DMS153 (cell line): ENCODE results near the gene HPCAL4.

Experiments used
- DNase-seq: peaks from one replicate; lab custom pipeline; 2025; lab: John Stamatoyannopoulos, UW

The HPCAL4 gene

DNA sequence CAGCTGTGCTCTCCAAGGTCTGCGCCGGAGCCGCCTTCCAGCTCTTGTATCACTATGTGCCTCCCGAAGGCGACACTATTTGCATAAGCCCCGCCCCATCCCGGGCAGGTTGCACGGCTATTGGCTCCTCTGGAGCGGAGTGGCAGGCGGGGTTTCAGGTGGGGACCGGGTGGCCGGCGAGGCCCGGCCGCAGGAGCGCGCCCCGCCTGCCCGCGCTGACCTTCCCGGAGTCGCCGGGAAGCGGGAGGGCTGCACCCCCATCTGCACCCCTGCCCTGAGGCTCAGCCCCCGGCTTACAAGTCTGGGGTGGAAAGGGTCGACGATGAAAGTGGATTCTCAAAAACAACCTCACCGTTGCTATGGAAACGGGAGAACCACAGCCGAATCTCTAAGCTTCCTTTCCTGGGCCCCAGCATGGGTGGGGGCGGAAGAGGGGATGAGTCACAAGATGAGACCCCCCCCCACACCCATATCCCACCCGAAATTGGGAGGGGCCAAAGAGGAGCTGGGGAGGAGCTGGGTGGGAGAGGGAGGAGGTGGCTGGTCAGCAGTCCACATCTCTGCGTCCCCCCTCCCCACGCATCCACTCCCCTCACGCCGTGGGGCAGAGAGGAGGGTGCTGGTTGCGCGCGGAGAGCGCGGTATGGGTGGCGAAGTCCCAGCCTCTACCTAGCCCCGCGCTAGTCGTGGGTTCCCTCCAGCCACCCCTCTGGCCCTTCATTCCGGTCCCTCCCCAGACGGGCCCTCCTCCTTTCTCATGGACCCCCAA, at the start of gene HPCAL4:
Gene HPCAL4 (minus strand): TSS at position 51 of the 769 bp plus-strand sequence. CDS start 6,830 bp downstream, outside the sequence.
- peak; percentile 98 for DNase-seq

GRCh38 chr1:39738622-39739366, 47.6 kb upstream of the HPCAL4 start, which contains the start of gene PPIE:
TSS of gene PPIE (plus strand) at chr1:39738882. CDS start at chr1:39738901, 19 bp downstream.
- peak; percentile 94 for DNase-seq

DNA sequence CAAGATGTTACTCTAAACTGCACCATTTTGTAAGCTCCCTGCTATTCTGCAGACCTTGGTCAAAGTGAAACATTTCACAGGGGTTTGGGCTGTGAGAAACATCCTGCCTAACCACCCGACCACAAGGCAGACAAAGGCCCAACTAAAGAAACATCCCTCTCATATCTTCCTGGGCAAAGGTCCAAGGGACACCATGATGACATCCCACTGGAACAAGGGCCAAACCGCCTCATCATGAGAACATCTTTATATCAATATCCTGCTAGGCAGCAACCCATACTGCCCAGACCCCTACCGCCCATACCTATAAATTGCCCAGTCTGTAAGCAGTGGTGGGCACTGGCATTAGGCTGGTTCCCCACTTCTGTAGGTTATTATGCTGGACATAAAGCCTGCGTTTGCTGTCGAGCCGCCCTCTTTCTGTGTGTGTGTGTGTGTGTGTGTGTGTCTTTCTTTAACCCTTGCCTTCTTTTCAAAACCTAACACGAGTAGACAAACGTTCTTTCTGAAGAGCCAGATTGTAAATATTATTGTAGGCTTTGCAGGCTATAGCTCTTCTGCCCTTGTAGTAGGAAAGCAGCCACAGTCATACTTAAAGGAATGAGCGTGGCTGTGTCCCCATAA, 46.4 kb upstream of the HPCAL4 start:
- DNase-seq = no peak

GRCh38 chr1:39735731-39736130, 44.5 kb upstream of the HPCAL4 start:
- no peak for DNase-seq

DNA sequence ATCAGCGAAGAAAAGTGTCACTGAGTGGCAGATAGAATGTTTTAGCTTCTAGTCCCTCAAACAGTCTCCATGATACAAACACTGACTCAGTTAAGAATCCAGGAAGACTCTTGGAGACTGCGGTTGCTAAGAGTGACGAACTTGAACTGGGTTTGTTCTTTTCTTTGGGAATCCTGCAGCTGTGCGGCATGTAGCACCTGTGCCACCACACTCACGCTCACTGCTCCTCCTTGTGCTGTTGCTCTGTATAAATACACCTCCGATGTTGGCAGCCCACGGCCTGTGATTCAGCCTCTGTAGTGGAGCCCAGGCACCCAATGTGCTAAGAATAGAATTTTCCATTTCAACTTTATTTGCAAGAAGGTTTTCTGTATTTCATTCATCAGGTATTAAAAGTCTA, 41.9 kb upstream of the HPCAL4 start:
- DNase-seq = no peak

- no peak for DNase-seq
Measured at GRCh38 chr1:39732730-39733129, 41.5 kb upstream of the HPCAL4 start.

- DNase-seq = no peak
Measured at GRCh38 chr1:39729842-39730241, 38.6 kb upstream of the HPCAL4 start.

DNA sequence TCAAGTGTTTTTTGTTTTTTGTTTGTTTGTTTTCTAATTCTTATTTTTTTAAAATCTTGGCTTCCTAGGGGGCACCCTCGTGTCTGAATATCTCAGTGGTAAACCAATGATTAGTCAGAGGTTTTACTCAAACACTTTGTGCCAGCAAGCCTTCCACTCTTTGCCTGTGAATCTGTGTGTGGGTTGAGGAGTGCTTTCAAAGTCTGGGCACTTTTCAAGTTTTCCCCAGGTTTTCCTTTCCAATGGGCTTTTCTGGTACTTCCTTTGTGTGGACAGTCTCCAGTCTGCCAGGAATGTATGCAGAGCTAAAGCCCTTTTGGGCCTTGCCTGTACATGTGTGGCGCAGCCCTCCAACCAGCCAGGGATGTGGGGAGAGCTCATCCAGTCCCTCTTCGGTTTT, 37.8 kb upstream of the HPCAL4 start:
- no peak for DNase-seq

DNA sequence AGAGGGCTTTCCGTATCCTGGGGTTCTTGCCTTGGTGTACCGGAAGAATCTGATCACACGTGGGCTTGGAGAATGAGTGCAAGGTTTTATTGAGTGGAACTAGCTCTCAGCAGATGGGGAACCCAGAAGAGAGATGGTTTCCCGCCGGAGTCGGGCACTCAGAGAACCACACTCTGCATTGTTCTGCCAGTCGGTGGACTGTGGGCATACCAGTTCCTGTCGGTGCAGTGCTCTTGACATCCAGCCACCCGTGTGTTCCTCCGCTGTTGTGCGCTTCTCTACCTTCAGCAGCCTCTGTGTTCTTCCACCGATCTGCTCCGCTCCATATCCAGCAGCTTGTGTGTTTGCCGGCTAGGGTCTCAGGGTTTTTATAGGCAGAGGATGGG, 36.7 kb upstream of the HPCAL4 start:
- DNase-seq = peak; percentile 76

DNA sequence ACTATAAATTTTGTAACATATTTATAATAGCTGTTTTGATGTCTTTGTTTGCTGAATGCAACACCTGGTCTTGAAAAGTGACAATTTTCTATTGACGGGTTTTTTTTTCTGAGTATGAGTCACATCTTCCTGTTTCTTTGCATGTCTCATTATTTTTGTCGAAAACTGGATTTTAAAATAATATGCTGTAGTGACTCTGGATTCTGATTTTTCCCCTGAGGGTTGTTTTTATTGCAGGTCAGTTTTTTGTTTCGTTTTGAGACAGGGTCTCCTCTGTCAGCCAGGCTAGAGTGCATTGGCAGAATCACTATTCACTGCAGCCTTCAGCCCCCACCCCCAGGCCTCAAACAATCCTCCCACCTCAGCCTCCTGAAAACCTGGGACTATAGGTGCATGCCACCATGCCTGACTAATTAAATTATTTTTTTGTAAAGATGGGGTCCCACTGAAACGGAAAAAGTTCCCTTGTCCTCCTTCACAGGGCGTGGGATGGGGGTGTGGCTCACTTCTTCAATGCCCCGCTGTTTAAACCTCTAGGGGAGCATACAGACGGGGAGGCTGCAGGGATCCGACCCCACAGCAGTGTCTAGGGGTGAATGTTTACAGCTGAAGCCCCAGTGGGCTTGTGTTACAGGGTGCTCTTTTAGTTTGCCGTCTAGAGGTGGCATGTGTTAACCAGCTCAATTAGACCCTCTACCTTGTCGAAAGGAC, 36.1 kb upstream of the HPCAL4 start:
- DNase-seq = no peak

- DNase-seq = no peak
Measured at GRCh38 chr1:39726600-39726999, 35.4 kb upstream of the HPCAL4 start.

- no peak for DNase-seq
Measured at GRCh38 chr1:39722495-39722894, 31.3 kb upstream of the HPCAL4 start.

DNA sequence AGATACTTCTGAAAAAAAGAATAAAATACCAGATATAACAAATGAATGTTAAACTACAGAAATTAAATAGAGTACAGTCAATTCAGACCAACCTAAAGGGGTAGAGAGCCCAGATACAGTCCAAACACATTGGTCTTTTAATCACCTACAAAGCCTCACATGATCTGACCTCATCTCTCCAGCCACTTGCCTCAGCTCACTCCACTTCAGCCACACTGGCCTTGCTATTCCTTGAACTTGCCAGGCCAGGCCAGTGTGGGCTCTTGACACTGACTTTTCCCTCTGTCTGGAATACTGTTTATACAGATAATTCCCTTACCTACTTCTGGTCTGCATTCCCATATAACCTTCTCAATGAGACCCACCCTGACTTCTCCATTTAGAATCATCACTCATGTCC, 30.4 kb upstream of the HPCAL4 start:
- DNase-seq = no peak

GRCh38 chr1:39720094-39720999, 29.1 kb upstream of the HPCAL4 start:
- DNase-seq = peak; percentile 80

- no peak for DNase-seq
Measured at GRCh38 chr1:39717809-39718208, 26.6 kb upstream of the HPCAL4 start.

DNA sequence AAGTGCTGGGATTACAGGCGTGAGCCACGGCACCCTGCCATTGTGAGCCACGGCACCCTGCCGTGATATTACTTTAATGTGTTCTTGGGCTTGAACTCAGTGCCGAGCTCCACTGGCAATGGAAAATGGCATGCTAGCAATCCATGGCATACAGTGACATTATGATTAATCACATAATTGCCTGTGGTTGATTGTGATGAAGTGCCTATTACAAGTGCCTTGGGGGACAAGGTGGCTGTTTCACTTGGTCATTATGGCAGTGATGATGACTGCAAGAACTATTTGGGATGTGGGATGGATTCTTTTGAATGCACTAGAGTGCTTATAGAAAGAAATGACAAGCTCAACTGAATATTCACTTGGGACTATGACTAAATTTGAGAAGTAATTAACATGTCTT, 22.3 kb upstream of the HPCAL4 start:
- DNase-seq = no peak

- no peak for DNase-seq
Measured at GRCh38 chr1:39711966-39712340, 20.7 kb upstream of the HPCAL4 start.

DNA sequence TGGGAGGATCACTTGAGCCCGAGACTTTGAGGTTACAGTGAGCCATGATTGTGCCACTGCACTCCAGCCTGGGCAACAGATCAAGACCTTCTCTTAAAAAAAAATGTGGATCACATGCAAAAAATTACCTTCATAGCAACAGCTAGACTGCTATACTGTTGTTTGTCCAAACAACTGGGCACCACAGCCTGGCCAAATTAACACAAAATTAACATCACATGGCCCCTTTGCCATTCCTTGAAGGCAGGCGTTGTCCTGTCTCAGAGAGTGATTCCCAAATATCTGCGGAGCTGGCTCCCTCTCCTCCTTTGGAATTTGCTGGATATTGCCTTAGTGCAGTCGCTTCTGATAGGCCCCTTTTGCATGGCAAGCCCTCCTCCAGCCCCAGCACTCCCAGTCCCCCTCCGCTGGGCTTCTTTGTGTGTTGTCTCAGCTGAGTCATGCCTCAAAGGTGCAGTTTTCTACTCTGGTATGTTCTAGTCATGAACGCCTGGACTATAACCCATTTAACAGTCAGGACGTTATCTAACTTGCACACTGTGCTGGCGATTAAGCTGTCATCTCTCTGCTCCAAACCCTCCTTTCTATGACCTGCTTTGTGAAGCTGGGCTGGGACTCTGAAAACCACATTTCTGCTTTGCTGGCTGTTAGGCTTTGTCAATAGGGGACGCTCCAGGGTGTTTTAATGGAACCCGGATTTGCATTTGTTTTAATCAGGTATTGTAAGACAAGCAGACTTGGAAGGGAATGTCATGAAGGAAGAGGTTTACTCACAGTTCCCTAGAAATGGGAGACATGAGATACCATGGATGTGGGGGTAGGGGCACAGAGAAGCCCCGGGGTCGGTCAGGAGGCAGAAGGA, 20.1 kb upstream of the HPCAL4 start:
- no peak for DNase-seq

- no peak for DNase-seq
Measured at GRCh38 chr1:39707506-39707905, 16.3 kb upstream of the HPCAL4 start.

DNA sequence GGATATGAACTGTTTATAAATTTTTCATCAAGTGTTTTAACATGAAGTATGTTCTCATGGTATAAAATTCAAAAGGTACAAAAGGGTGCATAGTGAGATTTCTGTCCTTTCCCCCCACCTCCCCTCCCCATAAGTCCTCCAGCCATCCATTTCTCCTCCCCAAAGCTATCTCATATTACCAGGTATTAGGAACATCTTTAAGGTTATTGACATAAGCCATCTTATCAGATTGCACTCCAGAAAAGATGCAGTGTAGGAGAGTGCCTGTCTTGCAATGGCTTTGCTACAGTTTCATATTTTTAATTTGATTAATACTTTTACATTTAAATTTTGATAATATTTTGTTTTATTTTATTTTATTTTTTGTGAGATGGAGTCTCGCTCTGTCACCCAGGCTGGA, 13.5 kb upstream of the HPCAL4 start:
- no peak for DNase-seq
